H9 (cell line): ENCODE data around the gene GDAP1L1. TPM values are rescaled to one million over a fixed set of nuclear protein-coding genes. Genes with fewer than 3 reads are reported as not detected.

Experiments
- DNase-seq: peaks from one replicate; pipeline ENCODE4 v3.0.0-alpha.2; 2017
- H2AFZ ChIP-seq: one replicate; pipeline ENCODE4 v1.6.1; 2013; ENCODE audit warnings: mild to moderate bottlenecking, low read length, control low read depth, moderate library complexity
- H2AK5ac ChIP-seq: 2 replicates; pipeline ENCODE4 v1.6.1; 2013; ENCODE audit warnings: low read length, control low read depth, mixed read lengths; ENCODE audit not compliant: insufficient read length
- H2BK120ac ChIP-seq: one replicate; pipeline ENCODE4 v1.6.1; 2013; ENCODE audit warnings: low read depth, mild to moderate bottlenecking, low read length, control low read depth, inconsistent platforms; ENCODE audit not compliant: poor library complexity, severe bottlenecking
- H2BK12ac ChIP-seq: 2 replicates; pipeline ENCODE4 v1.6.1; 2013; ENCODE audit warnings: low read length, control low read depth, mixed read lengths, low read depth; ENCODE audit not compliant: insufficient read length
- H2BK15ac ChIP-seq: 2 replicates; pipeline ENCODE4 v1.6.1; 2013; ENCODE audit warnings: low read depth, low read length, control low read depth
- H2BK20ac ChIP-seq: one replicate; pipeline ENCODE4 v1.6.1; 2013; ENCODE audit warnings: low read depth, mild to moderate bottlenecking, low read length, control low read depth, inconsistent platforms; ENCODE audit not compliant: poor library complexity, severe bottlenecking
- H2BK5ac ChIP-seq: 2 replicates; pipeline ENCODE4 v1.6.1; 2013; ENCODE audit warnings: low read length, control low read depth, mixed read lengths; ENCODE audit not compliant: insufficient read length
- H3K14ac ChIP-seq: 2 replicates; pipeline ENCODE4 v1.6.1; 2013; ENCODE audit warnings: low read length, control low read depth; ENCODE audit not compliant: insufficient read depth
- H3K18ac ChIP-seq: 2 replicates; pipeline ENCODE4 v1.6.1; 2013; ENCODE audit warnings: low read depth, mild to moderate bottlenecking, mixed read lengths, low read length, control low read depth; ENCODE audit not compliant: insufficient read length
- H3K23ac ChIP-seq: 2 replicates; pipeline ENCODE4 v1.6.1; 2013; ENCODE audit warnings: low read length, control low read depth, mixed read lengths, low read depth; ENCODE audit not compliant: insufficient read length
- H3K23me2 ChIP-seq: 2 replicates; pipeline ENCODE4 v1.6.1; 2013; ENCODE audit warnings: low read depth, mild to moderate bottlenecking, mixed read lengths, low read length, control low read depth; ENCODE audit not compliant: insufficient read length, poor library complexity, severe bottlenecking
- H3K27ac ChIP-seq: 2 replicates; pipeline ENCODE4 v1.5.1; 2013; ENCODE audit warnings: low read length, control low read depth, mixed read lengths, low read depth; ENCODE audit not compliant: insufficient read length
- H3K27me3 ChIP-seq: 2 replicates; pipeline ENCODE4 v1.6.1; 2013; ENCODE audit warnings: low read length, control low read depth, inconsistent platforms; ENCODE audit not compliant: insufficient read depth
- H3K4ac ChIP-seq: 2 replicates; pipeline ENCODE4 v1.6.1; 2013; ENCODE audit warnings: low read depth, mild to moderate bottlenecking, control low read depth, inconsistent platforms, low read length, moderate library complexity
- H3K4me1 ChIP-seq: 2 replicates; pipeline ENCODE4 v1.6.1; 2013; ENCODE audit warnings: low read length, control low read depth, inconsistent platforms; ENCODE audit not compliant: insufficient read depth
- H3K4me2 ChIP-seq: 2 replicates; pipeline ENCODE4 v1.6.1; 2013; ENCODE audit warnings: low read length, control low read depth, mixed read lengths; ENCODE audit not compliant: insufficient read length, insufficient read depth
- H3K56ac ChIP-seq: 2 replicates; pipeline ENCODE4 v1.6.1; 2013; ENCODE audit warnings: low read depth, mild to moderate bottlenecking, mixed read lengths, low read length, control low read depth; ENCODE audit not compliant: insufficient read length
- H3K79me1 ChIP-seq: 2 replicates; pipeline ENCODE4 v1.6.1; 2013; ENCODE audit warnings: low read depth, mild to moderate bottlenecking, moderate library complexity, low read length, control low read depth, inconsistent platforms; ENCODE audit not compliant: insufficient read depth, poor library complexity, severe bottlenecking
- H3K79me2 ChIP-seq: 2 replicates; pipeline ENCODE4 v1.6.1; 2013; ENCODE audit warnings: low read length, control low read depth, inconsistent platforms; ENCODE audit not compliant: insufficient read depth
- H3K9ac ChIP-seq: 2 replicates; pipeline ENCODE4 v1.6.1; 2013; ENCODE audit warnings: low read length, control low read depth, mixed read lengths; ENCODE audit not compliant: insufficient read length; ENCODE audit errors: extremely low read depth
- H3K9me3 ChIP-seq: one replicate; pipeline ENCODE4 v1.6.1; 2013; ENCODE audit warnings: low read depth, low read length, inconsistent platforms; ENCODE audit not compliant: control insufficient read depth
- H3T11ph ChIP-seq: one replicate; pipeline ENCODE4 v1.6.1; 2013; ENCODE audit warnings: mild to moderate bottlenecking, low read length, control low read depth, inconsistent platforms
- H4K20me1 ChIP-seq: one replicate; pipeline ENCODE4 v1.6.1; 2013; ENCODE audit not compliant: control insufficient read depth, insufficient read length, insufficient read depth
- H4K5ac ChIP-seq: 2 replicates; pipeline ENCODE4 v1.6.1; 2013; ENCODE audit warnings: low read depth, mild to moderate bottlenecking, mixed read lengths, low read length, control low read depth; ENCODE audit not compliant: insufficient read length
- H4K8ac ChIP-seq: replicated peaks from 2 replicates; pipeline ENCODE4 v1.6.1; 2013; ENCODE audit warnings: low read length, control low read depth, mixed read lengths, low read depth; ENCODE audit not compliant: insufficient read length
- H4K91ac ChIP-seq: 2 replicates; pipeline ENCODE4 v1.6.1; 2013; ENCODE audit warnings: low read depth, mild to moderate bottlenecking, moderate library complexity, mixed read lengths, low read length, control low read depth; ENCODE audit not compliant: insufficient read length
- H3K27ac Mint-ChIP-seq, 3 experiments: 2 replicates in 2 of 3; 3 replicates in 1 of 3; pipeline ENCODE4 v1.8.0; 2020 to 2021; ENCODE audit warnings: mixed read lengths in 3 of 3, mild to moderate bottlenecking in 1 of 3, moderate library complexity in 1 of 3
- H3K27me3 Mint-ChIP-seq: 2 replicates; pipeline ENCODE4 v1.8.0; 2021; ENCODE audit warnings: low read depth, mild to moderate bottlenecking, moderate library complexity, mixed read lengths
- H3K36me3 Mint-ChIP-seq, 3 experiments: 2 replicates in 2 of 3; 3 replicates in 1 of 3; pipeline ENCODE4 v1.8.0; 2020 to 2021; ENCODE audit warnings: low read depth in 3 of 3, mixed read lengths in 3 of 3; ENCODE audit not compliant: insufficient read depth in 1 of 3
- H3K4me1 Mint-ChIP-seq, 2 experiments: 2 replicates each; pipeline ENCODE4 v1.8.0; 2020; ENCODE audit warnings: mixed read lengths in 2 of 2
- H3K4me3 Mint-ChIP-seq, 2 experiments: 2 replicates in 1 of 2; 3 replicates in 1 of 2; pipeline ENCODE4 v1.8.0; 2020 to 2021; ENCODE audit warnings: mild to moderate bottlenecking in 2 of 2, mixed read lengths in 2 of 2, moderate library complexity in 1 of 2
- H3K9me3 Mint-ChIP-seq, 2 experiments: 2 replicates in 1 of 2; 3 replicates in 1 of 2; pipeline ENCODE4 v1.8.0; 2020; ENCODE audit warnings: mild to moderate bottlenecking in 2 of 2, mixed read lengths in 2 of 2, moderate library complexity in 1 of 2
- CTCF ChIP-seq: fragments of 200-600 bp; sonication (generic); conservative IDR thresholded peaks from 3 replicates; pipeline ENCODE4 v1.8.0; 2021; ENCODE audit warnings: antibody characterized with exemption, mild to moderate bottlenecking
- WGBS: extraction: QIAGEN DNeasy Blood & Tissue Kit; methylation state at CpG from one replicate; pipeline ENCODE4 v1.1.7; 2013; ENCODE audit warnings: missing lambda C conversion rate, low lambda C conversion rate, mixed read lengths; ENCODE audit not compliant: insufficient read length; ENCODE audit errors: extremely low coverage; 5-methylcytosine and 5-hydroxymethylcytosine counted together
- total RNA-seq: library from RNA; stranded (reverse); gene quantifications from 2 replicates; pipeline ENCODE4 v1.2.1, GENCODE V29; 2021

The GDAP1L1 gene
- total RNA-seq, 1 experiment from 2014 or later: 5.9 TPM

GRCh38 chr20:44219170-44219730 is 27.9 kb upstream of the GDAP1L1 start:
- H3K36me3 Mint-ChIP-seq: no peaks in the 10 kb centered on the region
- H3K4me3 Mint-ChIP-seq: 0 out of 5 replicates have a peak overlapping the region, but pooled peaks of 1 of the 2 experiments have one; percentile 6
- H3K23me2 ChIP-seq: no peaks in the 10 kb centered on the region
- no peak overlapping the region for H3K27ac ChIP-seq
- no peaks in the 10 kb centered on the region for H3K79me2 ChIP-seq
- no peaks in the 10 kb centered on the region for H4K20me1 ChIP-seq
- no peak overlapping the region for H3K23ac ChIP-seq
- H2AFZ ChIP-seq: no peak overlapping the region
- H3K9me3 ChIP-seq: no peaks in the 10 kb centered on the region
- no peak overlapping the region for H4K91ac ChIP-seq
- H2AK5ac ChIP-seq: no peak overlapping the region
- no peak overlapping the region for H2BK5ac ChIP-seq
- no peak for TF ChIP-seq CTCF
- H2BK20ac ChIP-seq: no peak overlapping the region
- H3T11ph ChIP-seq: no peak overlapping the region
- H4K8ac ChIP-seq: no peak overlapping the region
- H2BK12ac ChIP-seq: no peak overlapping the region
- no peak overlapping the region for H3K14ac ChIP-seq
- no peaks in the 10 kb centered on the region for H3K27me3 Mint-ChIP-seq
- no peak overlapping the region for H3K4ac ChIP-seq
- no peaks in the 10 kb centered on the region for H3K9me3 Mint-ChIP-seq
- H3K4me2 ChIP-seq: no peak overlapping the region
- H3K79me1 ChIP-seq: no peaks in the 10 kb centered on the region
- no peak overlapping the region for H3K56ac ChIP-seq
- peak overlapping the region; percentile 1 to 69 (median 42); a peak in 5 of 7 replicates for H3K27ac Mint-ChIP-seq
- no peak overlapping the region for H2BK15ac ChIP-seq
- H4K5ac ChIP-seq: no peak overlapping the region
- no peaks in the 10 kb centered on the region for H3K27me3 ChIP-seq
- no peaks in the 10 kb centered on the region for H3K4me1 ChIP-seq
- no peak overlapping the region for H2BK120ac ChIP-seq
- H3K9ac ChIP-seq: no peak overlapping the region
- H3K18ac ChIP-seq: no peak overlapping the region
- peaks cover 23 to 30% of the 10 kb centered on the region in 2 experiments for H3K4me1 Mint-ChIP-seq
- no CpG with 5 or more reads among the region's 5 CpGs for WGBS
- no peak for DNase-seq
